OCI-LY1 (cell line): ENCODE results near the gene KRTAP17-1.

ENCODE experiments used
- CTCF ChIP-seq: fragments of 200-600 bp; sonication (generic), shearing (Covaris generic); IDR thresholded peaks from 2 replicates; pipeline ENCODE4 v1.5.1; 2017; ENCODE audit warnings: mild to moderate bottlenecking, antibody characterized with exemption, low read length, moderate library complexity, mixed read lengths
- EZH2 ChIP-seq: fragments of 200-600 bp; sonication (generic), shearing (Covaris generic); IDR thresholded peaks from 2 replicates; pipeline ENCODE4 v1.8.0; 2017; ENCODE audit warnings: borderline replicate concordance, mixed run types, mild to moderate bottlenecking, antibody characterized with exemption, low read length, moderate library complexity, mixed read lengths

DNA sequence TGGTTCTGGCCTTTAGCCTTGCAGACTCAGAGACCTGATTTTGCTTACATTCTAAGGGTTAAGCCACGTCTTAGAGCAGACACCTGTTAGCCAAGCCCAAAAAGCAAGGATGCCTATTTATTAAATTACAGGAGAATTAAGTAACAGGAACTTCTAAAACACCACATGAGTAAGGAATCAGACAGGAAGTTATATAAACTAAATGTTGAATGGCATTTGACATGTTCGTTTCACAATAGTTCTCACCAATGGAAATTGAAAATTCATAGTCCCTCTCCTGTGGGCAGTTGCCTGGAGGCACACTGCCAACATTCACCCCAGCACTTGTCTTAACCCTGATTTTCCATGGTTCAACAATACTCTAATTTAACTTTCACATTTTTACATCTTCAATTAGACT lies 31.0 kb downstream of the KRTAP17-1 start:
- TF ChIP-seq EZH2 (no peak), CTCF (no peak)
